Adrenal gland (tissue), 5 donors: Measurements from ENCODE around the gene TIMELESS.

Source experiments
- CTCF ChIP-seq, 6 experiments: fragments of 450-650 bp in 4 of 6; fragments of 200-600 bp in 2 of 6; sonication (generic) in 1 of 6; IDR thresholded peaks; 1 replicate in 5 of 6; 2 replicates in 1 of 6; pipeline versions ENCODE4 v1.5.1 to v1.8.0; 2016 to 2021; ENCODE audit warnings: antibody characterized with exemption in 6 of 6, mild to moderate bottlenecking in 2 of 6, moderate library complexity in 1 of 6
- POLR2A ChIP-seq, 2 donors: fragments of 450-650 bp; IDR thresholded peaks; one replicate each; pipeline ENCODE4 v1.6.1; 2017; ENCODE audit warnings: antibody characterized with exemption in 2 of 2, mild to moderate bottlenecking in 2 of 2, moderate library complexity in 1 of 2
- donor health status: DM: no; HTN: no; CAD: no.

GRCh38 chr12:56425193-56425592 is 24.0 kb downstream of the TIMELESS start:
- TF ChIP-seq CTCF (IDR thresholded peaks at IDR 0.05), result no peak
- no peak for TF ChIP-seq POLR2A (IDR thresholded peaks at IDR 0.05)
